BLaER1 (cell line): ENCODE measurements around the gene AFF4.
"Not testable (repeated sequence)": the region's sequence is repeated elsewhere in the genome, so short reads cannot be mapped to it uniquely, and the experiment has no call there.

Experiments
- H3K27ac ChIP-seq: shearing (Covaris generic); formaldehyde crosslinking; 2 replicates; pipeline ENCODE4 v1.8.1; 2022
- H3K27me3 ChIP-seq: shearing (Covaris generic); formaldehyde crosslinking; 2 replicates; pipeline ENCODE4 v1.8.1; 2022
- H3K36me3 ChIP-seq: shearing (Covaris generic); formaldehyde crosslinking; 2 replicates; pipeline ENCODE4 v1.8.1; 2022
- H3K4me1 ChIP-seq: shearing (Covaris generic); formaldehyde crosslinking; 2 replicates; pipeline ENCODE4 v1.8.1; 2022
- H3K4me2 ChIP-seq: shearing (Covaris generic); formaldehyde crosslinking; 2 replicates; pipeline ENCODE4 v1.8.1; 2022
- H3K4me3 ChIP-seq: shearing (Covaris generic); formaldehyde crosslinking; 2 replicates; pipeline ENCODE4 v1.8.1; 2022
- H3K9ac ChIP-seq: shearing (Covaris generic); formaldehyde crosslinking; 2 replicates; pipeline ENCODE4 v1.8.1; 2022
- H3K9me3 ChIP-seq: shearing (Covaris generic); formaldehyde crosslinking; 2 replicates; pipeline ENCODE4 v1.8.1; 2022
- H4K20me1 ChIP-seq: shearing (Covaris generic); formaldehyde crosslinking; 2 replicates; pipeline ENCODE4 v1.8.1; 2022
- Cebpa-rat ChIP-seq: shearing (Covaris generic); IDR thresholded peaks from 2 replicates; pipeline ENCODE4 v1.8.1; 2022

Gene AFF4

DNA sequence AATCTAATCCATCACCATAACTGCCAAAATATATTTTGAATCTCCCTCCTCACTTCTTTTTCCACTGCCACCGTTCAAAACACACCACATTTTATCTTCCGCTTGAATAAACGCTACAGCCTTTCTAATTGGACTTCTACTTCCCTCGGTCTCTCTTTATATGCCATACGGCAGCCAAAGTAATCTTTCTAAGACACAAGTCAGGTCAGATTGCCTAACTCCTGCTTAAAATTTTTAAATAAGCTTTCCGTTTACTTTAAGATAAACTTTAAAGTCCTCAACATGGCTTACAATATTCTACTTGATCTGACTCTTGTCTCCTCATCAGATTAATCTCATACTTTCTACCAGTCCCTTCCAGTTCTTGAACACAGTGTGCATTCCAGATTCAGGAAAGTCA, 9.7 kb downstream of the AFF4 start:
- no peak for TF ChIP-seq Cebpa-rat
- H3K27ac ChIP-seq = no peak overlapping the region
- peaks cover 98% of the 10 kb centered on the region for H4K20me1 ChIP-seq
- H3K4me3 ChIP-seq = no peak overlapping the region
- peaks cover 5% of the 10 kb centered on the region; the same call in 1 of the 2 replicates for H3K4me1 ChIP-seq
- peaks cover 9% of the 10 kb centered on the region for H3K9me3 ChIP-seq
- no peaks in the 10 kb centered on the region for H3K27me3 ChIP-seq
- no peak overlapping the region for H3K9ac ChIP-seq
- no peak overlapping the region for H3K4me2 ChIP-seq
- H3K36me3 ChIP-seq = peaks cover 82% of the 10 kb centered on the region

DNA sequence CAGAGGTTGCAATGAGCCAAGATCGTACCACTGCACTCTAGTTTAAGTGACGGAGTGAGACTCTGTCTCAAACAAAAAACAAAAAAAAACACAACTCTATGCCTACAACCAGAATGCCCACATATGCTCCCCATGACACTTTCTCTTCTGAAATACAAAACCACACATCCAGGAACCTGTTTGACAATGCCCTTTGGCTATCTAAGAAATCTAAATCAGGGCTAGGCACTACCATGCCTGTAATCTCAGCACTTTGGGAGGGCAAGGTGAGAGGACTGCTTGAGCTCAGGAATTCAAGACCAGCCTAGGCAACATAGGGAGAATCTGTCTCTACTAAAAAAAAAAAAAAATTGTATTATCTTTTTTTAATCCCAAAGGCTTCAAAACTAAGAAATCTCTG, 10.6 kb downstream of the AFF4 start:
- H3K4me2 ChIP-seq = no peak overlapping the region
- H3K9ac ChIP-seq = no peak overlapping the region
- H3K27ac ChIP-seq = no peak overlapping the region
- H3K4me3 ChIP-seq = no peak overlapping the region
- TF ChIP-seq Cebpa-rat = no peak
- H3K9me3 ChIP-seq = peaks cover 9% of the 10 kb centered on the region
- peaks cover 98% of the 10 kb centered on the region for H4K20me1 ChIP-seq
- H3K27me3 ChIP-seq = no peaks in the 10 kb centered on the region
- H3K4me1 ChIP-seq = peaks cover 5% of the 10 kb centered on the region; the same call in 1 of the 2 replicates
- H3K36me3 ChIP-seq = peaks cover 80% of the 10 kb centered on the region

DNA sequence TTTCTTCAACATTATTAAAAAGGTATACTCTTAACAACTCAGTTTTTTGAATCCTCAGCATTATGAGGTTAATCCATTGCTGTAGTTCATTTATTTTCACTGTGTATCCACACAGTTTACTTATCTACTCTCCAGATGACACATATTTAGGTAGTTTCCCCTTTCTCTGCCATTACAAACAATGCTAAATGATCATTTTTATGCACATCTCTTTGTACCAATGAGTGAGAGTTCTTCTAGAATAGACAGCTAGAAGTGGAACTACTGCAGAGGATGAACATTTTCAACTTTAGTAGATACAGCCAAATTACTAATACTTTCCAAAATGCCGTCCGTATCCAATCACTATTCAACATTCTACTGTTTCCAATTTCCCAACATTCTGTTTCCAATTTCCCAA, 11.5 kb downstream of the AFF4 start:
- H3K27me3 ChIP-seq = no peaks in the 10 kb centered on the region
- H3K36me3 ChIP-seq = peaks cover 77% of the 10 kb centered on the region
- no peak overlapping the region for H3K4me3 ChIP-seq
- no peak overlapping the region for H3K4me2 ChIP-seq
- H3K9me3 ChIP-seq = peaks cover 9% of the 10 kb centered on the region
- H3K4me1 ChIP-seq = peaks cover 5% of the 10 kb centered on the region; the same call in 1 of the 2 replicates
- peaks cover 98% of the 10 kb centered on the region for H4K20me1 ChIP-seq
- no peak overlapping the region for H3K27ac ChIP-seq
- TF ChIP-seq Cebpa-rat = no peak
- no peak overlapping the region for H3K9ac ChIP-seq

DNA sequence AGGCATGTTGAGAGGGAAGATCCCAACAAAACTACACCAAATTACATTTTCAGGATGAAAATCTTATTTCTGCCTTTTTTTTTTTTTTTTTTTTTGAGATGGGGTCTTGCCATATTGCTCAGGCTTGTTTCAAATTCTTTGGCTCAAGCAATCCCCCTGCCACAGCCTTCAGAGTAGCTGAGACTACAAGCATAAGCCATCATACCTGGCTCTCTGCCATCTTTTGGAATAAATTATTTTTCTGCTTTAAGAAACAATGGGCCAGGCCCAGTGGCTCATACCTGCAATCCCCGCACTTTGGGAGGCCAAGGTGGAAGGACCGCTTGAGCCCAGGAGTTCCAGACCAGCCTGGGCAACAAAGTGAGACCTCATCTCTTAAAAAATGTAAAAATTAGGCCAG, 14.3 kb downstream of the AFF4 start:
- TF ChIP-seq Cebpa-rat = no peak
- peaks cover 75% of the 10 kb centered on the region for H3K36me3 ChIP-seq
- no peaks in the 10 kb centered on the region for H3K27me3 ChIP-seq
- H3K4me1 ChIP-seq = peaks cover 4% of the 10 kb centered on the region; the same call in 1 of the 2 replicates
- no peak overlapping the region for H3K9ac ChIP-seq
- 0 out of 2 replicates have a peak, but pooled peaks cover 6% of the 10 kb centered on the region for H3K9me3 ChIP-seq
- no peak overlapping the region for H3K4me3 ChIP-seq
- H3K4me2 ChIP-seq = no peak overlapping the region
- H4K20me1 ChIP-seq = peaks cover 100% of the 10 kb centered on the region
- no peak overlapping the region for H3K27ac ChIP-seq

DNA sequence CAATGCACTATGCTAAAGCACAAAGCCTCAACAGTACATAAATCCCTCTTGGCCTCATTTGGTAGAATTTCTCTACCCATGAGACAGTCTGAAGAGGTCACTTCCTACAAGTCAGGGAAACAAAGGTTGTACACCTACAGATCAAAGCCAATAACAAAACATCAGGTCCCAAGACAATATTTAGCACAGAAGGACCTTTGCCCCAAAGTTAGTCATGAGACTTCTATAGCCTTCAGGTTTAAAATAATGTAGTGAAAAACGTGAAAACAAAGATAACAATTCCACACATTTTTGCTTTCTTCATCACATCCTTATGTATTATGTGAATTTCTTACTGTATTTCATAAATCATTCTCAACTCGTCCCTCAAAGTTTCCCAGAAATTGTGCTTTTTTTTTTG, 15.8 kb downstream of the AFF4 start:
- Histone ChIP-seq H3K4me2 (no peak overlapping the region), H3K27ac (no peak overlapping the region), H3K9me3 (0 out of 2 replicates have a peak, but pooled peaks cover 6% of the 10 kb centered on the region), H3K9ac (no peak overlapping the region), H3K27me3 (no peaks in the 10 kb centered on the region), H3K36me3 (peaks cover 75% of the 10 kb centered on the region), H3K4me1 (no peaks in the 10 kb centered on the region), H4K20me1 (peaks cover 100% of the 10 kb centered on the region), H3K4me3 (no peak overlapping the region)
- TF ChIP-seq Cebpa-rat = no peak

DNA sequence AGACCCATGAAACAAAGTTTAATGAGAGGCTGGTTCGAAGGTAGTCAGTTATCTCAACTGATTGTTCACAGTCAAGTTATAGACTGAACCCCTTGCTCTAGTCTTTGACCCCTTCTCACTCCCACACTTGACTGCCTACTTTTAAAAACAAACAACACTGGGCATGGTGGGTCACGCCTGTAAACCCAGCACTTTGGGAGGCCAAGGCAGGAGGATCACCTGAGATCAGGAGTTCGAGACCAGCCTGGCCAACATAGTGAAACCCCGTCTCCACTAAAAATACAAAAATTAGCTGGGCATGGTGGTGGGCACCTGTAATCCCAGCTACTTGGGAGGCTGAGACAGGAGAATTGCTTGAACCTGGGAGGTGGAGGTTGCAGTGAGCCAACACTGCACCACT, 18.1 kb downstream of the AFF4 start:
- H3K27me3 ChIP-seq, H3K9me3 ChIP-seq, H3K4me3 ChIP-seq, H3K27ac ChIP-seq, H3K4me2 ChIP-seq, H3K9ac ChIP-seq, H3K4me1 ChIP-seq: not testable (repeated sequence)
- peaks cover 100% of the 10 kb centered on the region for H4K20me1 ChIP-seq
- peaks cover 66% of the 10 kb centered on the region for H3K36me3 ChIP-seq

DNA sequence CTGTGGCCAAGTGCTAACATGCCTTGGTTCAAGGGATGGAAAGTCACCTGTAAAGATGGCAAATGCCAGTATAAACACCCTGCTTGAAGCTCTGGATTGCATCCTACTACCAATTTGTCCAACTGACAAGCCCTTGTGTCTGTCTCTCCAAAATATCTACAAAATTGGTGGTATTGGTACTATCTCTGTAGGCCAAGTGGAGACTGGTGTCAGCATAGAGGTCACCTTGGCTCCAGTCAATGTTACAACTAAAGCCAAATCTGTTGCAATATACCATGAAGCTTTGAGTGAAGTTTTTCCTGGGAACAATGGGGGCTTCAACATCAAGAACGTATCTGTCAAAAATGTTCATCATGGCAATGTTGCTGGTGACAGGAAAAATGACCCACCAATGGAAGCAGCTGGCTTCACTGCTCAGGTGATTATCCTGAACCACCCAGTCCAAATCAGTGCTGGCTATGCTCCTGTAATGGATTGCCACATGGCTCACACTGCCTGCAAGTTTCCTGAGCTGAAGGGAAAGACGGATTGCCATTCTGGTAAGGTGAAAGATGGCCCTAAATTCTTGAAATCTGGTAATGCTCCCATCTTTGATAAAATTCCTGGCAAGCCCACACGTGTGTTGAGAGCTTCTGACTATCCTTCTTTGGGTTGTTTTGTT, 19.9 kb downstream of the AFF4 start:
- H3K27me3 ChIP-seq = no peaks in the 10 kb centered on the region
- TF ChIP-seq Cebpa-rat = no peak
- H3K27ac ChIP-seq = no peak overlapping the region
- 0 out of 2 replicates have a peak, but pooled peaks cover 6% of the 10 kb centered on the region for H3K9me3 ChIP-seq
- H3K4me1 ChIP-seq = no peaks in the 10 kb centered on the region
- H3K4me3 ChIP-seq = no peak overlapping the region
- peaks cover 55% of the 10 kb centered on the region for H3K36me3 ChIP-seq
- H3K4me2 ChIP-seq = no peak overlapping the region
- H4K20me1 ChIP-seq = peaks cover 100% of the 10 kb centered on the region
- H3K9ac ChIP-seq = no peak overlapping the region

DNA sequence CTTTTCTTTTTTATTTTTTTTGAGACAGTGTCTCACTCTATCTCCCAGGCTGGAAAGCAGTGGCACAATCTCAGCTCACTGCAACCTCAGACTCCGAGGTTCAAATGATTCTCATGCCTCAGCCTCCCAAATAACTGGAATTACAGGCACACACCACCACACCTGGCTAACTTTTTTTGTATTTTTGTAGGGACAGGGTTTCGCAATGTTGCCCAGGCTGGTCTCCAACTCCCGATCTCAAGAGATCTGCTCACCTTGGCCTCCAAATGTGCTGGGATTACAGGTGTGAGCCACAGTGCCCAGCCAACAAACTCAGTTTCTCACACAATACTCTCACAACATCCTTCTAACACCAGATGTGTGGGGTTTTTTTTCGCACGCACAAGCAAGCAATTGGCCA, 22.1 kb downstream of the AFF4 start:
- H3K27ac ChIP-seq = no peak overlapping the region
- TF ChIP-seq Cebpa-rat = peak; percentile 62

DNA sequence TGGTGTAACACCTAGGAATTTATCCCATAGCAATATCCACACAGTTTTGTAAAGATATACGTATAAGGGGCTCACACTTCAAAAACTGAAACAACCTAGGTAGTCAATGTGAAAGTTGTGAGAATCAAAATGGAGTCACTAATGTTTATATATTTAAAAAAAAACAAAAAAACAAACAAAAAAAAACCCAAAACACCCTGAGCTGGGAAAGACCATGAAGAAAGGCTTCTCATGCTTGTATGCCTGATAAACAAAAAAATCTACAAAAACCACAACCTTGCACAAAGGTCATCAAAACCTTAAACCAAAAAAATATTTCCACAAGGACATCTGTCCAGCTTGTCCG, 35.4 kb downstream of the AFF4 start:
- no peaks in the 10 kb centered on the region for H3K9me3 ChIP-seq
- H3K4me2 ChIP-seq = no peak overlapping the region
- H3K9ac ChIP-seq = no peak overlapping the region
- peaks cover 93% of the 10 kb centered on the region for H3K36me3 ChIP-seq
- peaks cover 78% of the 10 kb centered on the region for H4K20me1 ChIP-seq
- H3K27me3 ChIP-seq = no peaks in the 10 kb centered on the region
- no peaks in the 10 kb centered on the region for H3K4me1 ChIP-seq
- H3K27ac ChIP-seq = no peak overlapping the region
- no peak overlapping the region for H3K4me3 ChIP-seq
- no peak for TF ChIP-seq Cebpa-rat

More for the DNA sequence above, 22.1 kb downstream of the AFF4 start:
- no peaks in the 10 kb centered on the region for H3K4me1 ChIP-seq
- H3K4me3 ChIP-seq = no peak overlapping the region
- no peak overlapping the region for H3K4me2 ChIP-seq
- no peaks in the 10 kb centered on the region for H3K27me3 ChIP-seq
- no peak overlapping the region for H3K9ac ChIP-seq
- 0 out of 2 replicates have a peak, but pooled peaks cover 6% of the 10 kb centered on the region for H3K9me3 ChIP-seq
- peaks cover 100% of the 10 kb centered on the region for H4K20me1 ChIP-seq
- peaks cover 64% of the 10 kb centered on the region for H3K36me3 ChIP-seq

DNA sequence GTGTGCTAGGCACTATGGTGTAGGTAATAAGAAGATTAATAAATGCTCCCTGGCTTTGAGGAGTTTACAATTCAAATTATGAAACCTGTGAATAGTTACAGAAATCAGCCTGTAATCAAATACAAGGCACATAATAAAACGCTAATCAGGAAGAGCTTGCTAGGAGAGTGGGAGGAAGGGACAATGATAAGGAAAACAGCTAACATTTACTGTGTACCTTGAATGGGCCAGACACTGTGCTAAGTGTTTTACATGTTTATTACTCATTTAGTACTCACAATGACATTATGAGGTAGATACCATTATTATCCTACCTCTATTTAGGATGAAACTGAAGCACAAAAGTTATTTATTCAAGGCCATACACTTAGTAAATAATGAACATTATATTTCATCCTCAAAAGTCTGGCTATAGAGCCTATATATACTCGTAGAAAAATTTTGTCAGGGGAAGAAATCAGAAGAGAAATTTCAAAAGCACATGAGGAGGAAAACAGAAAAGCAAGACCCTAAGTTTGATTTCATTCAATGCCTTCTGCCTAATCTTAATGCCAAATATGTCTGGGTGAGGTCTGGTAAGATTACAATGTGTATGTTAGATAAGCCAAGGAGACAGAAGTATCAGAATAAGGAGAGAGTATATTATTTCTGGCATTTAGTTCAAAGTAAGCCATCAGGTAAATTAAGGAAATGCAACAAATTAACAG, 35.9 kb downstream of the AFF4 start:
- H3K9ac ChIP-seq = no peak overlapping the region
- H3K36me3 ChIP-seq = peaks cover 93% of the 10 kb centered on the region
- peaks cover 73% of the 10 kb centered on the region for H4K20me1 ChIP-seq
- no peak overlapping the region for H3K27ac ChIP-seq
- no peaks in the 10 kb centered on the region for H3K27me3 ChIP-seq
- H3K4me3 ChIP-seq = no peak overlapping the region
- H3K4me2 ChIP-seq = no peak overlapping the region
- H3K9me3 ChIP-seq = no peaks in the 10 kb centered on the region
- H3K4me1 ChIP-seq = no peaks in the 10 kb centered on the region
- no peak for TF ChIP-seq Cebpa-rat
